GM10847 (cell line): ENCODE measurements around the gene KCNG2.

Experiments
- POLR2A ChIP-seq: IDR thresholded peaks from 2 replicates; pipeline ENCODE4 v1.6.1; 2011; ENCODE audit not compliant: insufficient read length; ENCODE audit errors: extremely low read depth

Gene KCNG2

DNA sequence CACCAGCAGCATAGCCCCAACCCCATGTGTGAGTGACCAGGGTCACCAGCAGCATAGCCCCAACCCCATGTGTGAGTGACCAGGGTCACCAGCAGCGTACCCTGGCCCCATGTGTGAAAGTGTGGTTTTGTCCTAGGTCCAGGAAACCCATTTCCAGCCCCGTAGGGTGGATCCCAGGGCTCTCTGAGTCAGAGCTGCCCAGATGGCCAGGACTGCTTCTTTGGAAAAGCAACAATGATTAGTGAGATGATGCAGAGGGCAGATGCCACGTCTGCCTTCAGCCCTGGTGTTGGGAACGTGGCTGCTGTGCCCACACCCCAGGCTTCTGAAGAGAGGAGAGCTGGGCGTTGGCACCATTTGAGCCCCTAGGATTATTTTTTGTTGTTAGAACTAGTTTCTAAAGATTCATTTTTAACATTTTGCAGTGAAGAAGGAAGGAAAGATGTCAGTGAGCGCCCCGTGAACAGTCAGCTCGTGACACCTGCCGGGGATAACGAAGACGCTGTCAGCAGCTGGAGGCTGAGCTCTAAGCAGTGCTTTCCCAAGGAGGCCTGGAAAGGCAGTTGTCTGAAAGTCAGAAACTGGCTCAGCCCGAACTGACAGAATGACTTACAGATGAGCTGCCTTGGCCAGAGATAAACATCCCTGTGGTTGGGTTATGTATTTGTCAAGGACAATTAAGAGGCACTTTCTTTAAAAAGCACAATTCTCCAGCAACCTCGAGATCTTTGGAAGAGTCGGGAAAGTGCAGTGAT, 32.1 kb upstream of the KCNG2 start:
- no peak for TF ChIP-seq POLR2A

- no peak for TF ChIP-seq POLR2A
Measured at GRCh38 chr18:79766308-79766707, 31.4 kb upstream of the KCNG2 start.

DNA sequence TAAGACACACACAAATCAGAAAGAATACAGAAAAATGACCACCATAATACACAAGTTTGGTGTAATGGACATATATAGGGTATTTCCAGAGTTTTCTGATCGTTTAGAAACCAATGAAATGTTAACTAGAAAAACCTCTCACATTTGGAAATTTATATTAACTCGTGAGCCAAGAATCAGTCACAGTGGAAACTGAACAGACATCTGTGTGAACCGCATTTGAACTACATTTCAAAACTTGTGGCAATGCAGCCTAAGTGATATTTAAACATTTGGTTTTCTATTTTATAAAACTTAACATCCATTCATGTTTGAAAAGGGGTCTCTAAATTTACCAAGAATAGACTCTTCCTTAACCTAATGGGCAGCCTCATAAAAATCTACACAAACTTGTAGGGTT, 29.0 kb upstream of the KCNG2 start:
- no peak for TF ChIP-seq POLR2A

- no peak for TF ChIP-seq POLR2A
Measured at GRCh38 chr18:79769698-79770500, 27.8 kb upstream of the KCNG2 start.

GRCh38 chr18:79770501-79770815, 27.3 kb upstream of the KCNG2 start:
- TF ChIP-seq POLR2A: no peak

- no peak for TF ChIP-seq POLR2A
Measured at GRCh38 chr18:79770826-79771225, 26.9 kb upstream of the KCNG2 start.

DNA sequence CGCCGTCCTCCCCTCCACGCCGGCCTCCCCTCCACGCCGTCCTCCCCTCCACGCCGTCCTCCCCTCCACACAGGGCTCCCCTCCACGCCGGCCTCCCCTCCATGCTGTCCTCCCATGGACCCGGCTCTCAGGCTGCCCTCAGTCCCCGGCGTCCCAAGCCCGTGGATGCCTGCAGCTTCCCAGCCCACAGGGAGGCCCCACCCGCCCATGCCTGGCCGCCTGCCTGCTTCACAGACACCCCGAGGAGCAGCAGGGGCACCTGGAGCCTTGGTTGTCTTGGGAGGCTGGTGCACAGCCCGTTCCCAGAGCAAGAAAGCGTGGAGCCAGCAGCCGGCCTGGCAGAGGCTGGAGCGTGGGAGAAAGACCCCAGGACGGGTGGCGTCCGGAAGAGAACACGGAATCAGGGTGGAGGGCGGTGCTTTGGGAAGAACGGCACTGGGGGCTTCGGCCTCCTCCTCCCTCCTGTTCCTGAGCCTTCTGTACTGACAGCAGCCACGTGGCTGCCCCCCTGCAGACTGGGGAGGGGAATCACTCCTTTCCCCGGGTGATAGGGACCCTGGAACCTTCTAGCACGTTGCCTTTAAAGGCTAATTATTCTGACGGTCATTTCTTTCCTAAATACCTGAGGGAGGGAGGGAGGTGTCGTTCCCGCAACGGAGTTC, 26.2 kb upstream of the KCNG2 start:
- no peak for TF ChIP-seq POLR2A

DNA sequence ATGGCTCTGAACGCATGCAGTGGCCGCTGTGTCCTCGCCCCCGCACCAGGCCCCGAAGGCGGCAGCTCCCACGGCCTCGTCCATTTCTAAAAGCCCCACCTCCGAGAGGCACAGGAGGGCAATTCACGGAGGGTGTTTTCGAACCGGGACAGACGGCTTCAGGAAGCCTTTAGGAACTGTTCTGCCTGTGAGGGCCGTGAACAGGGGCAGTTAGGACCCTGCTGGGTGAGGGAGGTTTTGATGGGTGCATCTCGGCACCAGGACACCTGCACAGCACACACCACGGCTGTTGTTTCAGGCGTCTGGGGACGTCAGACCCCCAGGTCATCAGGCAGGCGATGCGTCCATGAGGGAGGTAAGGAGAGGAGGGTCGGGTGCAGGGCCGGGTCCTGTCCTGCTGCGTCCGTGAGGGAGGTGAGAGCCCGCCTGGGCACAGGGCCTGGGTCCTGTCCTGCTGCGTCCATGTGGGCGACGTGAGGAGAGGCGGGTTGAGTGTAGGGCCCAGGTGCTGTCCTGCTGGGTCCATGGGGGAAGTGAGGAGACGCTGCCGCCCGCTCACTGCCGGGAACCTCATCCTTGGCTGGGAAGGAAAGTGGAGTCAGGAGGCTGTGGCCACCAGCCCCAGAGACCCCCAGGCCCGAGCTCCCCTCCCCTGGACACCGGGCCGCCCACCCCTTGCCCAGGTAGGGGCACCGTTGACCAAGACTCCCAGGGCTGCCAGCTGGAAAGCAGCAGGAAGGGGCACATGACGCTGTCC, 25.5 kb upstream of the KCNG2 start:
- TF ChIP-seq POLR2A: no peak

GRCh38 chr18:79772865-79773696, 24.7 kb upstream of the KCNG2 start:
- no peak for TF ChIP-seq POLR2A

GRCh38 chr18:79774111-79774510, 23.6 kb upstream of the KCNG2 start:
- TF ChIP-seq POLR2A: no peak

- no peak for TF ChIP-seq POLR2A
Measured at GRCh38 chr18:79775441-79776221, 22.1 kb upstream of the KCNG2 start.

GRCh38 chr18:79776674-79777073, 21.1 kb upstream of the KCNG2 start:
- no peak for TF ChIP-seq POLR2A

DNA sequence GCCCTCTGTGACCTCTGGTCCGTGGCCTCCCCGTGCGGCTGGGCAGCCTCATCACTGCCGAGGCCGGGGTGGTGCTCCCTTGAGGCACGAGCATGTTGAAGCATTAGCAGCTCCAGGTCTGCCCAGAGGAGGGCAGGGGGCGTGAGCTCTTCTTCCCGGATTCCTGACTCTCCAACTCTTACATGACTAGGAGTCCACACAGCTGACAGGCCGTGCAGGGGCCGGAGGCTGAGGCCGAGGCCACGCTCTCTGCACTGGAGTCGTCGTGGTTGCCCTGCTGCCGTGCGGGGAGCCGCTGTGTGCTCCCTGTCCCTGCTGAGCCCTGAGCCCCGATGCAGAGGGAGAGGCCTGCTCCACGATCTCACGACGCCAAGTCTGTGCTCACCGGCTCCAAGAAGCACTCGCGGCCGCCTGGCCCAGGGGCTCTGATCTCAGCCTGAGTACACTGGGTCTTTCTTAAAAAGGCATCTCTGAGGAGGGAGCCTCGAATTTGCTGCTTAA, 19.4 kb upstream of the KCNG2 start:
- no peak for TF ChIP-seq POLR2A
